ENCODE measurements around the gene UBALD1.

DNA sequence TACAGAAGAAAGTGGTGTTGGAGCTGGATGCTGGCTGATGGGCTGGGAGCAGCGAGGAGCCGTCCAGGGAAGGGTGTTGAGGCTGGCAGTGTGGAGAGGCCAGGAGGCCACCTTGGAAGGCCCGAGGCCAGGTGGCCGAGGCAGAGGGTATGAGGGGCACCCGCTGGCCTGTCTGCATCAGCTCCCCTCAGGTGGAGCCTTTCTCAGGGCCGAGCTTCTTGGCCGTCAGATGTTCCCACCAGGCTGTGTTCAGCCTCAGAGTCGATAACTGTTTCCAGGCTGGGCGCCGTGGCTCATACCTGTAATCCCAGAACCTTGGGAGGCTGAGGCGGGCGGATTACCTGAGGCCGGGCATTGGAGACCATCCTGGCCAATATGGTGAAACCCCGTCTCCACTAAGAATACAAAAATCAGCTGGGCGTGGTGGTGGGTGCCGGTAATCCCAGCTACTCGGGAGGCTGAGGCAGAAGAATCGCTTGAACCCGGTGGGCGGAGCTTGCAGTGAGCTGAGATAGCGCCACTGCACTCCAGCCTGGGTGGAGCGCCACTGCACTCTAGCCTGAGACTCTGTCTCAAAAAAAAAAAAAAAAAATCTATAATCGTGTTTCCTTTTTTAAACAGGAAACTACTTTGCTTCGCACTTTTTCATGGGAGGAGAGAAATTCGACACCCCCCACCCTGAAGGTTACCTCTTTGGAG, 35.2 kb upstream of the UBALD1 start:
- TF ChIP-seq, protein P1, sequence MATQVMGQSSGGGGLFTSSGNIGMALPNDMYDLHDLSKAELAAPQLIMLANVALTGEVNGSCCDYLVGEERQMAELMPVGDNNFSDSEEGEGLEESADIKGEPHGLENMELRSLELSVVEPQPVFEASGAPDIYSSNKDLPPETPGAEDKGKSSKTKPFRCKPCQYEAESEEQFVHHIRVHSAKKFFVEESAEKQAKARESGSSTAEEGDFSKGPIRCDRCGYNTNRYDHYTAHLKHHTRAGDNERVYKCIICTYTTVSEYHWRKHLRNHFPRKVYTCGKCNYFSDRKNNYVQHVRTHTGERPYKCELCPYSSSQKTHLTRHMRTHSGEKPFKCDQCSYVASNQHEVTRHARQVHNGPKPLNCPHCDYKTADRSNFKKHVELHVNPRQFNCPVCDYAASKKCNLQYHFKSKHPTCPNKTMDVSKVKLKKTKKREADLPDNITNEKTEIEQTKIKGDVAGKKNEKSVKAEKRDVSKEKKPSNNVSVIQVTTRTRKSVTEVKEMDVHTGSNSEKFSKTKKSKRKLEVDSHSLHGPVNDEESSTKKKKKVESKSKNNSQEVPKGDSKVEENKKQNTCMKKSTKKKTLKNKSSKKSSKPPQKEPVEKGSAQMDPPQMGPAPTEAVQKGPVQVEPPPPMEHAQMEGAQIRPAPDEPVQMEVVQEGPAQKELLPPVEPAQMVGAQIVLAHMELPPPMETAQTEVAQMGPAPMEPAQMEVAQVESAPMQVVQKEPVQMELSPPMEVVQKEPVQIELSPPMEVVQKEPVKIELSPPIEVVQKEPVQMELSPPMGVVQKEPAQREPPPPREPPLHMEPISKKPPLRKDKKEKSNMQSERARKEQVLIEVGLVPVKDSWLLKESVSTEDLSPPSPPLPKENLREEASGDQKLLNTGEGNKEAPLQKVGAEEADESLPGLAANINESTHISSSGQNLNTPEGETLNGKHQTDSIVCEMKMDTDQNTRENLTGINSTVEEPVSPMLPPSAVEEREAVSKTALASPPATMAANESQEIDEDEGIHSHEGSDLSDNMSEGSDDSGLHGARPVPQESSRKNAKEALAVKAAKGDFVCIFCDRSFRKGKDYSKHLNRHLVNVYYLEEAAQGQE (IDR thresholded peaks at IDR 0.05; ENCODE audit: insufficient read depth in 1 of 2, low read depth in 2 of 2, low read length in 2 of 2) = no peak
- no peak for TF ChIP-seq TAF1 (IDR thresholded peaks at IDR 0.05; ENCODE audit: borderline replicate concordance, insufficient read depth, low read length)
- no peak for TF ChIP-seq SIN3A (IDR thresholded peaks at IDR 0.05; ENCODE audit: borderline replicate concordance, insufficient read depth, low read length)

Measured in PFSK-1 (cell line).